Osteocyte (in vitro differentiated cells): ENCODE data around the gene ALK. TPM values are rescaled to one million over a fixed set of nuclear protein-coding genes. Genes with fewer than 3 reads are reported as not detected.

Experiments used
- DNase-seq: peaks from one replicate; pipeline ENCODE4 v3.0.0; 2021; ENCODE audit warnings: mixed read lengths; ENCODE audit not compliant: unreplicated experiment; ENCODE audit errors: extremely low spot score
- H3K27ac Mint-ChIP-seq: one replicate; pipeline ENCODE4 v1.8.0; 2021; ENCODE audit warnings: mild to moderate bottlenecking, mixed read lengths; ENCODE audit not compliant: unreplicated experiment
- H3K27me3 Mint-ChIP-seq: one replicate; pipeline ENCODE4 v1.8.0; 2021; ENCODE audit warnings: mixed read lengths; ENCODE audit not compliant: unreplicated experiment
- H3K36me3 Mint-ChIP-seq: one replicate; pipeline ENCODE4 v1.8.0; 2021; ENCODE audit warnings: mixed read lengths; ENCODE audit not compliant: unreplicated experiment
- H3K4me1 Mint-ChIP-seq: one replicate; pipeline ENCODE4 v1.8.0; 2021; ENCODE audit warnings: mixed read lengths; ENCODE audit not compliant: unreplicated experiment
- H3K4me3 Mint-ChIP-seq: one replicate; pipeline ENCODE4 v1.8.0; 2021; ENCODE audit warnings: mild to moderate bottlenecking, moderate library complexity, mixed read lengths; ENCODE audit not compliant: unreplicated experiment
- H3K9me3 Mint-ChIP-seq: one replicate; pipeline ENCODE4 v1.8.0; 2021; ENCODE audit warnings: mixed read lengths; ENCODE audit not compliant: unreplicated experiment
- total RNA-seq: library from RNA; stranded (reverse); gene quantifications from 2 replicates; pipeline ENCODE4 v1.2.1, GENCODE V29; 2021
- TF ChIP-seq, protein P1 (sequence below): fragments of 200-600 bp; sonication (generic); IDR thresholded peaks from 2 replicates; pipeline ENCODE4 v1.5.0; 2021; ENCODE audit warnings: antibody characterized with exemption, mild to moderate bottlenecking, moderate library complexity

Gene ALK
- total RNA-seq, 1 donor from 2014 or later: not detected

DNA sequence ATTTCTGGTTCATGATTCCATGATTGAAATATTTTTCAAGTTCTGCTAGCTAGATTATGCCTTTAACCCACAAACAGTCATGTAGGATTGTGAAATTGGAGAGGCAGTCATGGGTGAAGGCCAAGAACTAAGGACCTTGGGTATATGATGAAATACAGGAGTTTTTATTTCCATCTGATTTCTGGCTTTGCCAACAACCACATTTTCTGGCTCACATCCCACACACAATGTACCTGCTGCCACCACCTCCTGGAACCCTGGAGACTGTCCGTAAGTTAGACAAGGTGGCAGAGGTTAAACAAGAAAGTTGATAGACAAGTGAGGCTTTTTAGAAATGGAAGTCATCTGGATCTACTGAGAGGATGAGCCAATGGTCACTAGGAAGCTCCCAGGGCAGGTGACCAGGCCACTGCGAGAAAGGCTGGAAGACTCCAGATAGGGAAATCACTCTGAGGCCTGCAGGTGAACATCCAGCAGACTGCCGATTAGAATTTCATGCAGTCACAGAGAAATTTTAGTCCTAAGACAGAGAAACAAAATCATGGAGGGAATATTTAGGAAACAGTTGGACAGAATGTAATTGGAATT, 402.0 kb downstream of the ALK start:
- H3K9me3 Mint-ChIP-seq: peaks cover 12% of the 10 kb centered on the region
- no peak overlapping the region for H3K27ac Mint-ChIP-seq
- no peak for DNase-seq
- no peaks in the 10 kb centered on the region for H3K4me1 Mint-ChIP-seq
- H3K27me3 Mint-ChIP-seq: no peaks in the 10 kb centered on the region
- TF ChIP-seq, protein P1, sequence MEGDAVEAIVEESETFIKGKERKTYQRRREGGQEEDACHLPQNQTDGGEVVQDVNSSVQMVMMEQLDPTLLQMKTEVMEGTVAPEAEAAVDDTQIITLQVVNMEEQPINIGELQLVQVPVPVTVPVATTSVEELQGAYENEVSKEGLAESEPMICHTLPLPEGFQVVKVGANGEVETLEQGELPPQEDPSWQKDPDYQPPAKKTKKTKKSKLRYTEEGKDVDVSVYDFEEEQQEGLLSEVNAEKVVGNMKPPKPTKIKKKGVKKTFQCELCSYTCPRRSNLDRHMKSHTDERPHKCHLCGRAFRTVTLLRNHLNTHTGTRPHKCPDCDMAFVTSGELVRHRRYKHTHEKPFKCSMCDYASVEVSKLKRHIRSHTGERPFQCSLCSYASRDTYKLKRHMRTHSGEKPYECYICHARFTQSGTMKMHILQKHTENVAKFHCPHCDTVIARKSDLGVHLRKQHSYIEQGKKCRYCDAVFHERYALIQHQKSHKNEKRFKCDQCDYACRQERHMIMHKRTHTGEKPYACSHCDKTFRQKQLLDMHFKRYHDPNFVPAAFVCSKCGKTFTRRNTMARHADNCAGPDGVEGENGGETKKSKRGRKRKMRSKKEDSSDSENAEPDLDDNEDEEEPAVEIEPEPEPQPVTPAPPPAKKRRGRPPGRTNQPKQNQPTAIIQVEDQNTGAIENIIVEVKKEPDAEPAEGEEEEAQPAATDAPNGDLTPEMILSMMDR: no peak
- H3K4me3 Mint-ChIP-seq: no peak overlapping the region
- no peaks in the 10 kb centered on the region for H3K36me3 Mint-ChIP-seq

DNA sequence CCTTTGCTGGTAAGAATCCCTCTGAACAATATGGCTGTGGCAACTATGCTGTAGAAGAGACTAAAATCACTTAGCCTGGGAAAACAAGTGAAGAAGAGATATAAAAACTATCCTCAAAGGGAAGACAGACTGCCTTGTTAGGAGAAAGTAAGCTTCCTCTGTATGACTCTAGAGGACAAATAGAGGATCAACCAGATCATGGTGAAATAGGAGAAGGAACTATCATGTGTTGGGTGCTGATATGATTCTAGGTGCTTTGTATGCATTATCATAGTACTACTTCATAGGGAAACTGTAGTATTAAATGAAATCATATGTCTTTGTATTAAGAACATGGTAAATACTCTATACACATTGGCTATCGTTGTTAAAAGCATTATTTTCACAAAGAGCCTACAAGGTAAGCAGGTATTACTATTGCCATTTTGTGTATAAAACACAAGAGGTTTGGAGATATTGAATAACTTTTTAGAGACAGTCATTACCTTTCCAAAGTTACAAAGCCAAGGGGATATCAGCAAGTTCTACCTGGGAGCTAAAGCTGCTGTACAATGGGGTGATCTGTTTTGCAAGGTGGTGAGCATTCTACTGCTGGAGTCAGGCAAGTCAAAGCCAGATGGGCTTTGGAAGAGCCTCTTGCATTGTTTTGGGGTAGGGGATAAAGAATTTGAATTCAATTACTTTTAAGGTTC, 402.6 kb downstream of the ALK start:
- H3K27me3 Mint-ChIP-seq: no peaks in the 10 kb centered on the region
- no peaks in the 10 kb centered on the region for H3K36me3 Mint-ChIP-seq
- TF ChIP-seq, protein P1: no peak
- H3K27ac Mint-ChIP-seq: no peak overlapping the region
- peaks cover 13% of the 10 kb centered on the region for H3K9me3 Mint-ChIP-seq
- no peaks in the 10 kb centered on the region for H3K4me1 Mint-ChIP-seq
- no peak for DNase-seq
- no peak overlapping the region for H3K4me3 Mint-ChIP-seq

DNA sequence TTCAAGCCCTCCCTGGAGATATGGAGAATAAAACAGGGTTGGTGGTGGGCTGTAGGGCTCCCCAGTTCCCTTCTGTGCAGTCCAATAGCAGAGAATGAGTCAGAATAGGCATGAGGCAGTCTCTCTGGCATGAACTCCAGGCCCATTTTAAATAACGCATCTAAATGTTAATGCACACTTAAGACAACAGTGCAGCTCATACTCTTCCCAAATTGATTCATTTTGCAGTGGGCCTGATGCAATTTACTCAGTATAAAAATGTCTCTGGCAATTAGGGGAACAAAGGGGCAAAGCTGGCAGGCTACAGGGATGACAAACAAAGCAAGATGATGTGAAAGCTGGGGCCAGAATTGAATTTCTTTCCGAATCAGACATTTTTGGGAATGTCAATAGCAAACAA, 403.4 kb downstream of the ALK start:
- no peak for DNase-seq
- TF ChIP-seq, protein P1: no peak
- peaks cover 13% of the 10 kb centered on the region for H3K9me3 Mint-ChIP-seq
- no peak overlapping the region for H3K4me3 Mint-ChIP-seq
- no peaks in the 10 kb centered on the region for H3K36me3 Mint-ChIP-seq
- H3K4me1 Mint-ChIP-seq: no peaks in the 10 kb centered on the region
- no peaks in the 10 kb centered on the region for H3K27me3 Mint-ChIP-seq
- H3K27ac Mint-ChIP-seq: no peak overlapping the region

DNA sequence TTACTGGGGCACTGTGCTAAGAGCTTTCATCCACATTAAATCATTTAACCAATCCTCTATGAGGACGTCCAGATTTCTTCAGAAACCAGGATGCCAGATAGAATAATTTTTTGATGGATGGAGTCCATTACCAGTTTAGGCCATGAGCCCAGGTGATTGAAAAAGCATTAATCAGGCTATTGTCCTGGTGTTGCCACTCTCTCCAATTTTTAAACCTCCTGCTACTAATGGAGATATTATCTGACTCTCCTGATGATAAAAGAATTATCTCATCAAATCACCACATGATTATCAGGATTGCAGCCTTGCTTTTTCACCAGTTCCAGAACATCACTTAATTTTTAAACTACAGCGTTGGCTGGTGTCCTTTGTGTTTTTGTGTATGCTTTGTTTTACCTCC, 404.0 kb downstream of the ALK start:
- no peak for DNase-seq
- Mint-ChIP-seq H3K9me3 (peaks cover 13% of the 10 kb centered on the region), H3K4me3 (no peak overlapping the region), H3K4me1 (no peaks in the 10 kb centered on the region), H3K27ac (no peak overlapping the region), H3K27me3 (no peaks in the 10 kb centered on the region), H3K36me3 (no peaks in the 10 kb centered on the region)
- TF ChIP-seq, protein P1: no peak

DNA sequence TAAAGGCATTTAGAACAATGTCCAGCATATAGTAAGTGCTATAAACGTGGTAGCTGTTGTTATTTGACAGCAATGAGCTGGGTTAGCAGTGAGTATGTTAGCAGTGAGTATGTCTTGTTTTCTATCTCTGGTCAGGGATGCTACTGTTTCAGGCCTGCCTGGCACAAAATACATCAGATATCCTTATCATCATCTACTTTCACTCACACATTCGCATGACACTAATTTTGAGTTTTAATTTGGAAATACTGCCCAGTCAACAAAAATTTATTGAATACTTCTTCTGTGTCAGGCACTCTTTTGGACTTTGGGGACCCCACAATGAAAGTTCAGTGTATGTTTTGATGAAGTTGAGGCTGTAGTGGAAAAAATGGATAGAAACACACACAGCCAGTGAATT, 404.6 kb downstream of the ALK start:
- H3K9me3 Mint-ChIP-seq: peaks cover 13% of the 10 kb centered on the region
- no peak overlapping the region for H3K27ac Mint-ChIP-seq
- no peak overlapping the region for H3K4me3 Mint-ChIP-seq
- no peak for DNase-seq
- H3K36me3 Mint-ChIP-seq: no peaks in the 10 kb centered on the region
- H3K4me1 Mint-ChIP-seq: no peaks in the 10 kb centered on the region
- TF ChIP-seq, protein P1: no peak
- no peaks in the 10 kb centered on the region for H3K27me3 Mint-ChIP-seq
